Nephron progenitor cell (in vitro differentiated cells): ENCODE measurements around the gene HOXA1.
A peak's percentile ranks its signal among the peaks of the same experiment; 100 is the strongest.

ENCODE experiments used
- DNase-seq: peaks from one replicate; pipeline ENCODE4 v3.0.0; 2021
- H3K27ac Mint-ChIP-seq: 2 replicates; pipeline ENCODE4 v1.8.0; 2021; ENCODE audit warnings: mild to moderate bottlenecking, moderate library complexity, mixed read lengths
- H3K27me3 Mint-ChIP-seq: 2 replicates; pipeline ENCODE4 v1.8.0; 2021; ENCODE audit warnings: mild to moderate bottlenecking, low read depth, mixed read lengths; ENCODE audit not compliant: poor library complexity
- H3K36me3 Mint-ChIP-seq: 2 replicates; pipeline ENCODE4 v1.8.0; 2021; ENCODE audit warnings: low read depth, mixed read lengths
- H3K4me1 Mint-ChIP-seq: 2 replicates; pipeline ENCODE4 v1.8.0; 2021; ENCODE audit warnings: mixed read lengths
- H3K4me3 Mint-ChIP-seq: 2 replicates; pipeline ENCODE4 v1.8.0; 2021; ENCODE audit warnings: mild to moderate bottlenecking, moderate library complexity, mixed read lengths
- H3K9me3 Mint-ChIP-seq: 2 replicates; pipeline ENCODE4 v1.8.0; 2021; ENCODE audit warnings: mild to moderate bottlenecking, moderate library complexity, mixed read lengths
- TF ChIP-seq, protein P1 (sequence below): fragments of 200-600 bp; sonication (generic); IDR thresholded peaks from 2 replicates; pipeline ENCODE4 v1.5.0; 2021; ENCODE audit warnings: antibody characterized with exemption

HOXA1 gene

DNA sequence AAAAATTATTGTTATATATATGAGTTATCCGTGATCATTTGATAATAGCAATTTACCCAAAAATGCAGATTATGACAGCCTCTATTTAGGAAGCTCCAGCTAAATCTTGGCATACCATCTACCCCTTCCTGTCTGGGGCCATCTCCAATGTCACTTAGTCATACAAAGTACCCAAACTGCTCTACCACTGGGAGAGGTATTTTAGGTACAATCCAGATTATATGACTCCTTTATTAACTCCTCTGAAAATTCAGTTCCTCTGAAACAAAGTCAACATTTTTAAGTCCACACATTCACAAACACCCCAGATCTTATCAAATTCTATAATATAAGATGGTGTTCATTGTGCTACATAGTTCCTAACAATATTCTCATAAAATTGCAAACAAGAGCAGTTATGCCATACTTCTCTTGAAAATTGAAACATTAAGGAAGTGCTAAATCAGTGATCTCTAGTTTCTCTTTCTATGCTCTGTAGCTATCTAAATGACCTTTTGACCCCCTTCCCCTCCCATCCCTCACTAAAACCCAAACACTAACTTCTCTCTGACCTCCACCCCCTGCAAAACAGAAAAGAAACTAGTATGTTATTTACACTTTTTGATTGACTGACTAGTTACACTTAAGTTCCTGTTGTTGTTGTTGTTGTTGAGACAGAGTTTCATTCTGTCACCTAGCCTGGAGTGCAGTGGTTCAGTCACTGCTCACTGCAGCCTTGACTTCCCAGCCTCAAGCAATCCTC, 16.4 kb downstream of the HOXA1 start:
- peaks cover 46% of the 10 kb centered on the region for H3K4me1 Mint-ChIP-seq
- peaks cover 11% of the 10 kb centered on the region for H3K9me3 Mint-ChIP-seq
- no peak overlapping the region for H3K27ac Mint-ChIP-seq
- no peak overlapping the region for H3K4me3 Mint-ChIP-seq
- TF ChIP-seq, protein P1, sequence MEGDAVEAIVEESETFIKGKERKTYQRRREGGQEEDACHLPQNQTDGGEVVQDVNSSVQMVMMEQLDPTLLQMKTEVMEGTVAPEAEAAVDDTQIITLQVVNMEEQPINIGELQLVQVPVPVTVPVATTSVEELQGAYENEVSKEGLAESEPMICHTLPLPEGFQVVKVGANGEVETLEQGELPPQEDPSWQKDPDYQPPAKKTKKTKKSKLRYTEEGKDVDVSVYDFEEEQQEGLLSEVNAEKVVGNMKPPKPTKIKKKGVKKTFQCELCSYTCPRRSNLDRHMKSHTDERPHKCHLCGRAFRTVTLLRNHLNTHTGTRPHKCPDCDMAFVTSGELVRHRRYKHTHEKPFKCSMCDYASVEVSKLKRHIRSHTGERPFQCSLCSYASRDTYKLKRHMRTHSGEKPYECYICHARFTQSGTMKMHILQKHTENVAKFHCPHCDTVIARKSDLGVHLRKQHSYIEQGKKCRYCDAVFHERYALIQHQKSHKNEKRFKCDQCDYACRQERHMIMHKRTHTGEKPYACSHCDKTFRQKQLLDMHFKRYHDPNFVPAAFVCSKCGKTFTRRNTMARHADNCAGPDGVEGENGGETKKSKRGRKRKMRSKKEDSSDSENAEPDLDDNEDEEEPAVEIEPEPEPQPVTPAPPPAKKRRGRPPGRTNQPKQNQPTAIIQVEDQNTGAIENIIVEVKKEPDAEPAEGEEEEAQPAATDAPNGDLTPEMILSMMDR: no peak
- no peak for DNase-seq
- H3K27me3 Mint-ChIP-seq: no peaks in the 10 kb centered on the region
- peaks cover 9% of the 10 kb centered on the region for H3K36me3 Mint-ChIP-seq

DNA sequence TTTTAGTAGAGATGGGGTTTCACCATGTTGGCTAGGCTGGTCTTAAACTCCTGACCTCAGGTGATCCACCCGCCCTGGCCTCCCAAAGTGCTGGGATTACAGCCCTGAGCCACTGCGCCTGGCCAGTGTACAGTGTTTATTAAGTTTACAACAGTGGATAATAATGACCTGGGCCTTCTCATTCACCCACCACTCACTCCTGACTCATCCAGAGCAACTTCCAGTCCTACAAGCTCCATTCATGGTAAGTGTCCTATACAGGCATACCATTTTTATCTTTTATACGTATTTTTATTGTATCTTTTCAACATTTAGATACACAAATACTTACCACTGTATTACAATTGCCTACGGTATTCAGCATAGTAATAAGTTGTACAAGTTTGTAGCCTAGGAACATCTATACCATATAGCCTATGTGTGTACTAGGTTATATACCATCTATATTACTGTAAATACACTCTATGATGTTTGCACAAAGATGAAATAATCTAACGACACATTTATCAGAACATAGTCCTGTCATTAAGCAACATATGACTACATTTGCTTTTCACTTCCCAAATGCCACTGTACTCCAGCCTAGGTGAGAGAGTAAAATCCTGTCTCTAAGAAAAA, 17.1 kb downstream of the HOXA1 start:
- Mint-ChIP-seq H3K9me3 (peaks cover 11% of the 10 kb centered on the region), H3K27ac (peak overlapping the region; percentile 36), H3K27me3 (no peaks in the 10 kb centered on the region), H3K36me3 (peaks cover 9% of the 10 kb centered on the region), H3K4me3 (no peak overlapping the region), H3K4me1 (peaks cover 46% of the 10 kb centered on the region)
- TF ChIP-seq, protein P1: no peak
- DNase-seq: no peak

DNA sequence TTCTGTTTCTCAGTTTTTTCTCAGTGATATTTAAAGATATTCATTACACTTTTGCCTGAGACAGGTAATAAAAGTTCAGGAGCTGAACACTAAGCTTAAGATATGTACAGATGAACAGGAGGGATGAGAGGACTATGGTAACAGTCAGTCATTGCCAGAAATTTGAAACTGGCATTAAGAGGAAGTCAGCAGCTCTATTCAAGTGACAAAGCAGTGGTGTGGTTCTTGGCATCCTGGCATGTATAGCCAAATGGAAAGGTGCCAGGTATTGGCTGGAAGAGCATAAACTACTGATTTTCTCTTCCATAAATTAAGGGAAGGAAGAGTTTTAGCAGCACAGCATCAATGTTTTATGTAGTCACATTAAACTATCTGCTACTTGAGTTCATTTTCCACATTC, 22.7 kb downstream of the HOXA1 start:
- H3K27me3 Mint-ChIP-seq: no peaks in the 10 kb centered on the region
- TF ChIP-seq, protein P1: no peak
- DNase-seq: no peak
- H3K9me3 Mint-ChIP-seq: peaks cover 11% of the 10 kb centered on the region
- peaks cover 9% of the 10 kb centered on the region for H3K36me3 Mint-ChIP-seq
- H3K4me1 Mint-ChIP-seq: peaks cover 22% of the 10 kb centered on the region
- H3K27ac Mint-ChIP-seq: peak overlapping the region; percentile 49
- H3K4me3 Mint-ChIP-seq: no peak overlapping the region

DNA sequence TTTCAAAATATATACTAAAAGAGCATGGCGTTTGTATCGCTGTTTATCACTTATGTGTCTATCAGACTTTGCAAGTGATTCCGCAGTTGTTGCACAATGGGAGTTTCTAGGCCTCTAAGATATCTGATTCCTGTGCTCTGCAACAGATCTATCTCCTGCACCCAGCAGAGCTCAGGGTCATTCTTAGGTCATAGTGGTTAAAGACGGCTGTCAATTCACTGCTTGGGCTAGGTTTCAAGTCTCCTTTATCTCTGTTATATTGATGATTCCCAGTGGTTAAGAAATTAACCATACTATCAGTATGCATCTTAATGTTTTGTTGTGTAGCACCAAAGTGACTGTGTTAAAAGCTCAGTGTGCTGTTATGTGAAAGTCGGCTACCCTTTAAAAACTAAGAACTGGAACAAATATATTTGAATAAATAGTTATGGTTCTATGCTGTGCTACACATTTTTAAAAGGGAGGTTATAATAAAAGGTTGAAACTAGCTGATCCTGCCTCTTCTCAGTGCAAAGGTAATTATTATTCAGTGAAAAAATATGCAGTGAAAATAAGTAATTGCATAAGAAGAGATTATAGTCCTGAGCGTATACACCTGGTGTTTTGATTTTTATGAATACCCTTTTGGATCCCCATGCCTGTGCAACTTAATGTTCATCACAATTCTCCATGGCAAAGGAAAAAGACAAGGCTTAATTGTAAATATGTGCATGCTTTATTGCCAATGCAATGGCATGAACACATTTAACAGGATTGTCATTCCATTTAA, 24.0 kb downstream of the HOXA1 start:
- Mint-ChIP-seq H3K9me3 (peaks cover 11% of the 10 kb centered on the region), H3K36me3 (peaks cover 9% of the 10 kb centered on the region), H3K4me3 (no peak overlapping the region), H3K27me3 (no peaks in the 10 kb centered on the region), H3K4me1 (peaks cover 22% of the 10 kb centered on the region), H3K27ac (peak overlapping the region; percentile 5)
- DNase-seq: no peak
- TF ChIP-seq, protein P1: no peak

DNA sequence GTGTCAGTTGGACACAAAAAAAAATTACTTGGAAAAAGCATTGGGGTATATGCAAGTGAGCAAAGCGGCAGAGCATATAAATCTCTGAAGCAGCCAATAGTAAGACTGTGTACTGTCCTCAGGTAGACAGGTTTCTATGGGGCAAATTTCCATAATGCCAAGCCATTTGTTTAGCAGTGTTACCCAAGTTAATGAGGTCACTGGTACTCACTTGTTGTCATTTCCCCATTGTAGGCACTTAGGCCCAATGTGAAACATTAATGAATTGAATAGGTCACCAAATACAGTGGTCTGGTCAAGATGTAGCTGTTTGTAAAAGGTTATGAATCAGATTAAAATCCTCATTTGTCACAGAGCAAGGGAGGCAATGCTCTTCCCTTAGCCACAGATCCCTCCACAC, 27.5 kb downstream of the HOXA1 start:
- H3K27ac Mint-ChIP-seq: no peak overlapping the region
- H3K9me3 Mint-ChIP-seq: no peaks in the 10 kb centered on the region
- H3K27me3 Mint-ChIP-seq: no peaks in the 10 kb centered on the region
- H3K4me3 Mint-ChIP-seq: no peak overlapping the region
- H3K36me3 Mint-ChIP-seq: no peaks in the 10 kb centered on the region
- peaks cover 35% of the 10 kb centered on the region for H3K4me1 Mint-ChIP-seq
- TF ChIP-seq, protein P1: no peak
- DNase-seq: no peak
